Measurements from ENCODE around the gene NNT. TPM values are rescaled to one million over a fixed set of nuclear protein-coding genes. Genes with fewer than 3 reads are reported as not detected.
"Not testable (repeated sequence)": the region's sequence is repeated elsewhere in the genome, so short reads cannot be mapped to it uniquely, and the experiment has no call there.

Gene NNT
- total RNA-seq, 1 donor: 30.6 TPM

- H3K27me3 ChIP-seq (ENCODE audit: insufficient read depth, low read length): no peaks in the 10 kb centered on the region
- no peaks in the 10 kb centered on the region for H3K9me3 ChIP-seq (ENCODE audit: low read depth, low read length)
- no peaks in the 10 kb centered on the region for H3K4me1 ChIP-seq (ENCODE audit: insufficient read depth, low read length)
- H3K4me3 ChIP-seq (ENCODE audit: low read length): no peak overlapping the region
These were observed 109.1 kb downstream of the NNT start for GRCh38 chr5:43712081-43712480.

- not testable (repeated sequence) for H3K9me3 ChIP-seq (ENCODE audit: low read depth, low read length); H3K27me3 ChIP-seq (ENCODE audit: insufficient read depth, low read length); H3K4me1 ChIP-seq (ENCODE audit: insufficient read depth, low read length); H3K4me3 ChIP-seq (ENCODE audit: low read length)
These were observed 116.8 kb downstream of the NNT start for GRCh38 chr5:43719783-43720182.

- no peaks in the 10 kb centered on the region for H3K9me3 ChIP-seq (ENCODE audit: low read depth, low read length)
- H3K27me3 ChIP-seq (ENCODE audit: insufficient read depth, low read length): no peaks in the 10 kb centered on the region
These were observed 125.6 kb downstream of the NNT start for GRCh38 chr5:43728581-43728980.

GRCh38 chr5:43729846-43730478 lies 127.0 kb downstream of the NNT start:
- H3K4me1 ChIP-seq (ENCODE audit: insufficient read depth, low read length): no peaks in the 10 kb centered on the region
- H3K9me3 ChIP-seq (ENCODE audit: low read depth, low read length): no peaks in the 10 kb centered on the region
- no peaks in the 10 kb centered on the region for H3K27me3 ChIP-seq (ENCODE audit: insufficient read depth, low read length)
- H3K4me3 ChIP-seq (ENCODE audit: low read length): no peak overlapping the region

More at GRCh38 chr5:43728581-43728980, 125.6 kb downstream of the NNT start:
- Histone ChIP-seq H3K4me1 (ENCODE audit: insufficient read depth, low read length) (no peaks in the 10 kb centered on the region), H3K4me3 (ENCODE audit: low read length) (no peak overlapping the region)

- H3K4me3 ChIP-seq (ENCODE audit: low read length): no peak overlapping the region
- H3K4me1 ChIP-seq (ENCODE audit: insufficient read depth, low read length): no peaks in the 10 kb centered on the region
- no peaks in the 10 kb centered on the region for H3K27me3 ChIP-seq (ENCODE audit: insufficient read depth, low read length)
These were observed 127.9 kb downstream of the NNT start for GRCh38 chr5:43730832-43731342.

GRCh38 chr5:43731573-43731972 lies 128.6 kb downstream of the NNT start:
- Histone ChIP-seq H3K4me1 (ENCODE audit: insufficient read depth, low read length) (no peaks in the 10 kb centered on the region), H3K9me3 (ENCODE audit: low read depth, low read length) (no peaks in the 10 kb centered on the region), H3K27me3 (ENCODE audit: insufficient read depth, low read length) (no peaks in the 10 kb centered on the region), H3K4me3 (ENCODE audit: low read length) (no peak overlapping the region)

More at GRCh38 chr5:43730832-43731342, 127.9 kb downstream of the NNT start:
- H3K9me3 ChIP-seq (ENCODE audit: low read depth, low read length): no peaks in the 10 kb centered on the region

GRCh38 chr5:43745923-43746548 lies 143.1 kb downstream of the NNT start:
- not testable (repeated sequence) for H3K4me1 ChIP-seq (ENCODE audit: insufficient read depth, low read length); H3K9me3 ChIP-seq (ENCODE audit: low read depth, low read length); H3K27me3 ChIP-seq (ENCODE audit: insufficient read depth, low read length)

GRCh38 chr5:43750809-43751208 lies 147.8 kb downstream of the NNT start:
- no peaks in the 10 kb centered on the region for H3K27me3 ChIP-seq (ENCODE audit: insufficient read depth, low read length)
- H3K9me3 ChIP-seq (ENCODE audit: low read depth, low read length): no peaks in the 10 kb centered on the region
- H3K4me3 ChIP-seq (ENCODE audit: low read length): no peak overlapping the region
- H3K4me1 ChIP-seq (ENCODE audit: insufficient read depth, low read length): no peaks in the 10 kb centered on the region

More at GRCh38 chr5:43745923-43746548, 143.1 kb downstream of the NNT start:
- H3K4me3 ChIP-seq (ENCODE audit: low read length): not testable (repeated sequence)

GRCh38 chr5:43753069-43753468 lies 150.1 kb downstream of the NNT start:
- Histone ChIP-seq H3K4me3 (ENCODE audit: low read length) (no peak overlapping the region), H3K27me3 (ENCODE audit: insufficient read depth, low read length) (no peaks in the 10 kb centered on the region), H3K4me1 (ENCODE audit: insufficient read depth, low read length) (no peaks in the 10 kb centered on the region), H3K9me3 (ENCODE audit: low read depth, low read length) (no peaks in the 10 kb centered on the region)

Other genes starting within 250 kb of the NNT start
- gene CCL28, start 190.8 kb upstream of the NNT start, total RNA-seq: 8.8 TPM
- 11.5 TPM for gene TMEM267, start 119.3 kb upstream of the NNT start, total RNA-seq
- gene C5orf34, start 88.0 kb upstream of the NNT start, total RNA-seq: 1.9 TPM
- gene PAIP1, start 46.1 kb upstream of the NNT start, total RNA-seq: 65.0 TPM

All from mononuclear cell (primary cell).